NCI-H2171 treated with DMSO at 0.1 percent for 48 hours (cell line): ENCODE measurements around the gene DCAF4.
"Not testable (repeated sequence)": the region's sequence is repeated elsewhere in the genome, so short reads cannot be mapped to it uniquely, and the experiment has no call there.

Source experiments
- DNase-seq: peaks from one replicate; lab custom pipeline; 2025; lab: John Stamatoyannopoulos, UW

The DCAF4 gene

GRCh38 chr14:72970824-72971434 is 44.7 kb downstream of the DCAF4 start:
- no peak for DNase-seq

- no peak for DNase-seq
Observed at GRCh38 chr14:72974661-72975060, 48.4 kb downstream of the DCAF4 start.

DNA sequence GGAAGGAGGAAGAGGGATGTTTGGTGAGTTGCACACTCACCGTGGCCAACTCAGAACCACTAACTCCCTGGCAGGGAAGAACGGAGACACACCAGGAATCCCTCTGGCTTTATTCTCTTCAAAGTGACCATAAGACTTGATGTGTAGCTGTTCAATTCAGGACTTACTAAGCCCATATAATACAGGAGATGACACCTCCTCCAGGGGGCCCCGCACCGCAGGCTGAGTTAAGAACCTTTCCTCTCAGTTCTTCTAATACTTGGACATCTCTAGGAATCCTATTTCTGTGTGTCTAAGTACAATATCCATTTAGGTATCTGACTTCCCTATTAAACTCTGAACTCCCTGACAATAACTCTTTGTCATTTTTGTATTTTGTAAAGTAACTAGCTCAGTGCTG is 49.5 kb downstream of the DCAF4 start:
- DNase-seq, result no peak

DNA sequence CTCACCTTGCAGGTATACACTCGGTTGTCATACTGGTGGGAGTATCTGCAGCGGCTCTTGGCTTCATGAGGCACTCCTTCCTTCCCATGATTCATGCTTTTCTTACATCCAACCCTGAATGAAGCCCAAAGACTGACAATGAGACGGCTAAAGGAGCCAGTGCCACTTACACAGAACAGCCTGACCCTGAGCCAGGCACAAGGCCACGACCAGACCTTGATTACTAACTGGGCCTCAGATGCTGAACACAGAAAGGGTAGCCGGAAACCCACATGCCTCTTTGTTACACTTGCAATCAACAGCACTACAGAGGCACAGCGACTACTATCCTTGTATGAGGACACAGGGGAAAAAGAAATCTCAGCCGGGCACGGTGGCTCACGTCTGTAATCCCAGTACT is 52.6 kb downstream of the DCAF4 start:
- DNase-seq, result no peak

DNA sequence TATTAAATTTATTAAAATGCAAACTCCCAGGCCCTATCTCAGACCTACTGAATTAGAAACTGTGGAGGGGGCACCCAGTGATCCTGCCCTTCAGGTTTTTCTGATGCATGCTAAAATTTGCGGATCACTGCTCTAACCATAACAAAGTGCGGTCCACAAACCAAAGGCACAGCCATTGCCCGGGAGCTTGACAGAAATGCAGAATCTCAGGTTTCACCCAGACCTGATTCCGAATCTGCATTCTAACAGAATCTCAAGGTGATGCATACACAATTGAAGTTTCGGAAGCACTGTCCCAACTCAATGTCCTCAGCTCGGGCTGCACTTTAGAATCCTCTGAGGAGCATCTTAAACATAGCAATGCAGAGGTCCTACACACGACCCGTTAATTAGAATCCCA is 54.6 kb downstream of the DCAF4 start:
- no peak for DNase-seq

GRCh38 chr14:72982146-72982708 is 56.0 kb downstream of the DCAF4 start:
- DNase-seq, result no peak

DNA sequence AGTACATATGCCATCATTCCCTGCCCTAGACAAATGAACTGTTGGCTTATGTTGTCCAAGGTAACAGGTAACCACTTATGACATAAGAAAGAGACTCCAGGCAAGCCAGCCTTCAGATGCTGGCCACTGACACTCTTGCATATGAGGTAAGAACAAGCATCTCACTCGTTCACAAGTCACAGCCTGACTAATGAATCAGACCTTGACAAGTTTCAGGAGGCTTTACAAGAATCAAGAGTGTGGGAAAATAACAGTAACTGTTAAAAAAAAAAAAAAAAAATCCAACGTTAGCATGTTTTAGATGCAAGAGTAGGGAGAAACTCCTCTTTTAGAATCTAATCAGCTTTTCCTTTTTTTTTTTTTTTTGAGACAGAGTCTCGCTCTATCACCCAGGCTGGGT is 60.0 kb downstream of the DCAF4 start:
- no peak for DNase-seq

DNA sequence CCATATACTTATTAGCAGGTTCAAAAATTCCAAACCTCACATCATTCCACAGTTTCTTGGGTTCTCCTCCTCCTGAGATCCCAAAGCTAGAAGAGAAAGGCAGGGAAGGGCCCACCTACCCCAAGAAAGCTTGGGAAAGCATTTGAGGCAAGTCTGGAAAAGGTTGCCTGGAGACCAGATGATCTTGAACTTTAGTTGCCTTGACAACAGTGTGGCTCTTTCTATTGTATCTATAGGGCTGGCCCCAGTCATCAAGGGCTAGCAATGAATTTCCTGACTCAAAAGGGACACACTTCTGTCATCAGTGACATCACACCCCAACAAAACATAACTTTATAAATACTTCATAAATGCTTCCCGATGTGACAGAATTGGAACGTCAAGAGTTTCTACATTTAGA is 60.6 kb downstream of the DCAF4 start:
- no peak for DNase-seq

DNA sequence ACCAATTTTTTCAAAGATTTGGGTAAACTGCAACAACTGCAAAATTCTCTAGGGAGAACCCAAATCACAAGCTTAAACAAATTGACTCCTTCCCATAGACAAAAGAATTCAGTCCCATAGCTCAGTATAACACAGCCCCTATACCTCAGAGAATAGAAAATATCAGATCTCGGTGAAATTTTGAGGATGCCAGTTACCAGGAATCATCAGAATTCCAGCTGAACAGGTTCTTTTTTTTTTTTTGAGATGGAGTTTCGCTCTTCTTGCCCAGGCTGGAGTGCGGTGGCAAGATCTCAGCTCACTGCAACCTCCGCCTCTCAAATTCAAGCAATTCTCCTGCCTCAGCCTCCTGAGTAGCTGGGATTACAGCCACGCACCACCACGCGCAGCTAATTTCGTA is 63.9 kb downstream of the DCAF4 start:
- DNase-seq, result no peak

- no peak for DNase-seq
Observed at GRCh38 chr14:72996916-72997315, 70.7 kb downstream of the DCAF4 start.

DNA sequence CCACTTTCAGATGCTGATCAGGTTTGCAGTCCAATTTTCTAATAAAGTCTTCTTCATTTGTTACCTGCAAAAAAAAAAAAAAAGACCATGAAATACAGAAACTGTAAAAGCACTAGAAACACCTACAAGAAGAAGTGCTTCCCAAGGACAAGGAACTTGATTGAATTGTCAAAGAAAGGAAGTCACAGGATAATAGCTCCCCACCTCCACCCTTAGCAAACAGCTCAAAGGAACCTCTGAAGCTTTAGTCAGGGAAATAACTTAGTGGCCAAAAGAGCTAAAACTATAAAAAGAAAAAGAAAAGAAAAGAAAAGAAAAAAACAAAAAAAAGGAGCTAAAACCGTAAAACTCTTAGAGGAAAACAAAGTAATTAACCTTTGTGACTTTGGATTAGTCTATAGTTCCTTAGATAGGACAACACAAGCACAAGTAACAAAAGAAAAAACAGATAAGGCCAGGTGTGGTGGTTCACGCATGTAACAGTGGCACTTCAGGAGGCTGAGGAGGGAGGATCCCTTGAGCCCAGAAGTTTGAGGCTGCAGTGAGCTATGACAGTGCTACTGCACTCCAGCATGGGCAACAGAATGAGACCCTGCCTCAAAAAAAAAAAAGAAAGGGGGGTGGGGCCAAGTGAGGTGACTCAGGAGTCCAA is 72.1 kb downstream of the DCAF4 start:
- no peak for DNase-seq

GRCh38 chr14:72999316-72999715 is 73.1 kb downstream of the DCAF4 start:
- no peak for DNase-seq

DNA sequence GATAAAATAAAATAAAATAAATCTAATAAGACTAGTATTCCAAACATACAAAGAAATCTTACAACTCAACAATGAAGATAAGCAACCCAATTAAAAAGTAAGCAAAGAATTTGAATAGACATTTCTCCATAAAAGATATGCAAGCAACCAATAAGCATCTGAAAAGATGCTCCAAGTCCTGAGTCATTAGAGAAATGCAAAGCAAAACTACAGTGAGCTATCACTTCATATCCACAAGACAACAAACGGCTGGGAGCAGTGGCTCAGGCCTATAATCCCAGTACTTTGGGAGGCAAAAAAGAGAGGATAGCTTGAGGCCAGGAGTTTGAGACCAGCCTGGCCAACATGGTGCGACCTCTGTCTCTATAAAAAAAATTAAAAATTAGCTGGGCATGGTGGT is 73.8 kb downstream of the DCAF4 start:
- no peak for DNase-seq

GRCh38 chr14:73003681-73004080 is 77.4 kb downstream of the DCAF4 start:
- DNase-seq, result no peak

- DNase-seq, result not testable (repeated sequence)
Observed at GRCh38 chr14:73004641-73005040, 78.4 kb downstream of the DCAF4 start.

GRCh38 chr14:73007835-73008234 is 81.6 kb downstream of the DCAF4 start:
- DNase-seq, result no peak

DNA sequence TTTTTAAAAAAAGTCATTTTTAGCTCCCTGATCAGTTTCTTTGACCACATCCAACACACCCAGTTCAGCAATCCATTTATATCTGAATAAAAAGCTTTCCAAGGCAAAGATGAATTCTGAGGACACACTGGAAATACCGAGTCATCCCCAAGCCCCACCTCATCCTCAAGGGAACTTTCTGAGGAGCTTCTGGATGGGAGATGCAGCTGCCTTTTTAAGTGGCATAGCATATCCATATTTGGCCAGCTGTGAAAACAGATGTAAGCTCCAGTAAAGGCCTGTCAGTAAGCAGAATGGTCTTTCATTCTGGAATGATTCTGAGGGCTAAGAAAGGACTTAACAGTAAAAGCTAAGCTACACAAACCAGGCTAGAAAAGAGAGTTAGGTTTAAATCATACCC is 82.2 kb downstream of the DCAF4 start:
- DNase-seq, result peak; percentile 15
